Measurements from ENCODE around the gene TRIP6.
"Not testable (repeated sequence)": the region's sequence is repeated elsewhere in the genome, so short reads cannot be mapped to it uniquely, and the experiment has no call there.

Gene TRIP6

DNA sequence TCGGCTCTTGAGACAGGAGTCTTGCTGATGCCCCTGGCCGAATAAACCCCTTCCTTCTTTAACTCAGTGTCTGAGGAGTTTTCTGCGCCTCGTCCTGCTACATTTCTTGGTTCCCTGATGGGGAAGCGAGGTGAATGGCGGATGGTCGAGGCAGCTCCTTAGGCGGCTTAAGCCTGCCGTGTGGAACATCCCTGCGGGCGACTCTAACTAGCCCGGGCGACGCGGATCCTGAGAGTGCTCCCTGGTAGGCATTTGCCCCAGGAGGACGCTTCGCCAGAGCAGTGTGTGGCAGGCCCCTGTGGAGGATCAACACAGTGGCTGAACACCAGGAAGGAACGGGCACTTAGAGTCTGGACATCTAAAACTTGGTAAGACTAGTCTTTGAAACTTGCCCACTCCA is 27.8 kb upstream of the TRIP6 start:
- no peak for DNase-seq

DNA sequence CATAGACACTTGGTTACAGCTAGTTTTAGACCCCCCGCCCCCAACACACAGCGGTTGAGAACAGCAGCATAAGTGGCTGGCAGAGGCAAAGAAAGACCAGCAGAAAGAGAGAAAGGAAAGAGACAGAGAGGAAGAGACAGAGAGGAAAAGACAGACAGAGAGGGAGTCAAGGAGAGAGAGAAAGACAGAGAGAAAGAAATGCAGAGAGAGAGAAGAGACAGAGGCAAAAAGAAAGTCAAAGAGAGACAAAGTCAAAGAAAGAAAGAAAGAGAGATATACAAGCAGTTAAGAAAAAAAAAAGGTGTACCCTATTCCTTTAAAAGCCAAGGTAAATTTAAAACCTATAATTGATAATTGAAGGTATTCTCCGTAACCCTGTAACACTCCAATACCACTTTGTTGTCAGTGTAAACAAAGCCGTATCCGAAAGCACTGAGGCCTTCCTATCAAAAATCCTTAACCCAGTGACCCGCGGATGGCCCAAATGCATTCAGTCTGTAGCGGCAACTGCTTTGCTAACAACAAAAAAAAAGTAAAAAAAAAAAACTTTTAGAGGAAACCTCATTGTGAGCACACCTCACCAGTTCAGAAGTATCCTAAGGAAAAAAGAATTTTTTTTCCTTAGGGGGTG is 26.6 kb upstream of the TRIP6 start:
- DNase-seq = no peak

DNA sequence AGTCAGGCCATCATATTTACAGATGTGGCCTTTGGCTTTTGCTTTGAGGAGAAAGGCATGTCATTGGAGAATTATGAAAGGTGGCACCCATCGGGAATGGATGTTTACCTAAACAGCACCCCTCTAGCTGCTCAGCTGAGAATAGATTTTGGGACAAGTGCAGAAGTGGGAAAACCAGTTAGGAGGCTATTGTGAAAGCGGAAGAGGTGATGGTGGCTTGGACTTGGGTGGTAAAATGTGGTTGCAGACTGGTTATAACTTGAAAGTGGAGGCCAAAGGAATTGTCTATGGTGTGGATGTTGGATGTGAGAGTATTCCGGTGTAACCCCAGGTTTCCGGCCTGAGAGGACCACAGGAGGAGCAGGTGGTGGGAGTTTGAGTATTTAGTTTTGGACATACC is 19.8 kb upstream of the TRIP6 start:
- DNase-seq = no peak

DNA sequence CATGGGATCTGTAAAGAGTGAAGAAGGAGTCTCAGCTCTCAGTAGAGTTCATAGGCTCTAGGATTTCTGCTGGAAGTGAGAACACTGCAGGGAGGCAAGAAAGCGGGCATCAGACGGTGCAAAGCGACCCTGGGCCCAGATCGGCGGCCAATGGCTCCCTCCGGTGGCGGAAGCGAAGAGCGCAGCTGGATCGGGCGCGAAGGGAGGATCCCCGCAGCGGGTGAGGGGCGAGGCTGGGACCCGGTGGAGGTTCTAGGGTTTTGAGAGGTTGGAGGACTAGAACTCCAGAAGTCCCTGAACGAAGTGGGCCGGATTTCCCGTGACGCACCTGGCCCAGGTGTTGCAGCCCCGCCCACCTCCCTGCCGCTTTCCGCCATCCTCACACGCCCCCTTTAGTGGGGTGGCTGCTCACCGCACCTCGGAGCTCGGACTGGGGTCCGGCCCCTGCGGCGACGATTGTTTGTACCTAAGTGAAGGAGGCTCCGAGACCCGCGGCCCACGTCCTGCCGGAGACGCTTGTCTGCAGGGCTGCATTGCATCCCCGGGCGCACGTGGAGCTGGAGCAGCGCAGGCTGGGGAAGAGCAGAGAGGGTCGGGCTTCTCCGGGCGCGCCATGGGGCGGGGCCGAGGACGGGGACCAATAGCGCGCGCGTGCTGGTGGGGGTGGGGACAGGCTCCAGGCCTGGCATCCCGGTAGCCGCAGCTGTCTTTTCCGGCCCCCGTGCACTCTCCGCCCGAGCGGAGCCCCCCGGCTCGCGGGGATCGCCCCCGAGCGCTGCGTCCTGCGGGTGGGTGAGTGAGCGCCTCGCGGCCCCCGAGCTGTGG is 14.9 kb upstream of the TRIP6 start, which contains the start of gene SLC12A9:
Gene SLC12A9 (plus strand): TSS at position 666 of the 825 bp plus-strand sequence. CDS start 1,485 bp downstream, outside the sequence.
- peak; percentile 91 to 93 for DNase-seq

DNA sequence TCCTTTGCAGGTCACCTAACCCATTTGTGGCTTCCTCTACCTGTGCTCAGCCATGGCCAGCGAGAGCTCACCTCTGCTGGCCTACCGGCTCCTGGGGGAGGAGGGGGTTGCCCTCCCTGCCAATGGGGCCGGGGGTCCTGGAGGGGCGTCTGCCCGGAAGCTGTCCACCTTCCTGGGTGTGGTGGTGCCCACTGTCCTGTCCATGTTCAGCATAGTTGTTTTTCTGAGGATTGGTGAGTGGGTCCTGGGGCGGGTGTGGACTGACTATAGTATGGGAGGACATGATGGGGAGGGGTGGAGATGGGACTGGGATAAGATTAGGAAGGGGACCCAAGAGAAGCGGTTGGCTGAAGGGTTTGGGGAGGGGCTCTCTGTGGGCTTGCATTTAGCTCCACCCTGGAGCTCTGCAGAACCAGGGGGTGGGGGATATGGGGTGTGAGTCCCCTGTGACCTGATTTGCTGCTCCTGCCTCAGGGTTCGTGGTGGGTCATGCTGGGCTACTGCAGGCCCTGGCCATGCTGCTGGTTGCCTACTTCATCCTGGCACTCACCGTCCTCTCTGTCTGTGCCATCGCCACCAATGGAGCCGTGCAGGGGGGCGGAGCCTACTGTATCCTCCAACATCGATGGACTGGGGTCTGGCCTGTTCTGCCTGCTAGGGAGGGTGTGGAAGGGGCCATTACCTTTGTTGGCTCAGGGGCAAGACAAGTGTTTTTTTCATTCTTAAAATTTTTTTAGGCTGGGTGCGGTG is 12.9 kb upstream of the TRIP6 start:
- DNase-seq = no peak

DNA sequence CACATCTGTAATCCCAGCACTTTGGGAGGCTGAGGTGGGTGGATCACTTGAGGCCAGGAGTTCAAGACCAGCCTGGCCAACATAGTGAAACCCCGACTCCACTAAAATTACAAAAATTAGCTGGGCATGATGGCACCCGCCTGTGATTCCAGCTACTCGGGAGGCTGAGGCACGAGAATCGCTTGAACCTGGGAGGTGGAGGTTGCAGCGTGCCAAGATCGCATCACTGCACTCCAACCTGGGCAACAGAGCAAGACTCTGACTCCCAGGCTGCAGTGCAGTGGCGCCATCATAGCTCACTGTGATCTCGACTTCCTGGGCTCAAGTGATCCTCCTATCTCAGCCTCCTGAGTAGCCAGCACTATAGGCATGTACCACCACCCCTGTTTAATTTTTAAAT is 12.3 kb upstream of the TRIP6 start:
- DNase-seq = not testable (repeated sequence)

DNA sequence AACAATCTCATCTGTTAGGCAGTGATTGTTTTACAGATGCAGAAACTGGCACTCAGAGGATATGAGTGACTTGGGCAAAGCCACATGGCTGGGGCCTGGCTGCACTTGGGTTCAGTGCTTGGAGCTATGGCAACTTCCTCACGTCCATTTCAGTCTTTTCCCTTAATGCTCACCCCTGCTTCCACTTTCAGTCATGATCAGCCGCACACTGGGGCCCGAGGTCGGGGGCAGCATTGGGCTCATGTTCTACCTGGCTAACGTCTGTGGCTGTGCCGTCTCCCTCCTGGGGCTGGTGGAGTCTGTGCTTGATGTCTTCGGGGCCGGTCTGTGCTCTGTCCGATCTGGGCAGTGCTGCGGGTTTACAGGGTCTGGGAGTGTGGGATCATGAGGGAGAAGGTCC is 11.7 kb upstream of the TRIP6 start:
- no peak for DNase-seq

DNA sequence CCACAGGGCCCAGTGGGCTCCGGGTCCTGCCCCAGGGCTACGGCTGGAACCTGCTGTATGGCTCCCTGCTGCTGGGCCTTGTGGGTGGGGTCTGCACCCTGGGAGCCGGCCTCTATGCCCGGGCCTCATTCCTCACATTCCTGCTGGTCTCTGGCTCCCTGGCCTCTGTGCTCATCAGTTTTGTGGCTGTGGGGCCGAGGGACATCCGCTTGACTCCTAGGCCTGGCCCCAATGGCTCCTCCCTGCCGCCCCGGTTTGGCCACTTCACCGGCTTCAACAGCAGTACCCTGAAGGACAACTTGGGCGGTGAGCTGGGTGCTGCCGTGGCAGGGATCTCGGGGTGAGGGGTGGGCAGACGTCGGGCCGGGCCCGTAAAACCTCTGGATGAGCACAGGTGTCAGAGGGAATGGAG is 10.3 kb upstream of the TRIP6 start:
- DNase-seq = no peak

DNA sequence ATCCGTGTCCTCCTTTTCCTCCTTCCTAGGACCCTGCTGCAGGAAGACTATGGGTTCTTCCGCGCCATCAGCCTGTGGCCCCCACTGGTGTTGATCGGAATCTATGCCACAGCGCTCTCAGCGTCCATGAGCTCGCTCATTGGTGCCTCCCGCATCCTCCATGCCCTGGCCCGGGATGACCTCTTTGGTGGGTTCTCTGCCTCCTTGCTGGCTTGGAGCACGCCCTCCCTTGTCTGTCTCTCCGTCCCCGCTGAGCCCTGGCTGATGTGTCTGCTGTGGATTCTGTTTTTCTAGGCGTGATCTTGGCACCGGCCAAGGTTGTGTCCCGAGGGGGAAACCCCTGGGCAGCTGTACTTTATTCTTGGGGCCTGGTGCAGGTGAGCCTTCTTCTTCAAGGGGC is 7.3 kb upstream of the TRIP6 start:
- no peak for DNase-seq

DNA sequence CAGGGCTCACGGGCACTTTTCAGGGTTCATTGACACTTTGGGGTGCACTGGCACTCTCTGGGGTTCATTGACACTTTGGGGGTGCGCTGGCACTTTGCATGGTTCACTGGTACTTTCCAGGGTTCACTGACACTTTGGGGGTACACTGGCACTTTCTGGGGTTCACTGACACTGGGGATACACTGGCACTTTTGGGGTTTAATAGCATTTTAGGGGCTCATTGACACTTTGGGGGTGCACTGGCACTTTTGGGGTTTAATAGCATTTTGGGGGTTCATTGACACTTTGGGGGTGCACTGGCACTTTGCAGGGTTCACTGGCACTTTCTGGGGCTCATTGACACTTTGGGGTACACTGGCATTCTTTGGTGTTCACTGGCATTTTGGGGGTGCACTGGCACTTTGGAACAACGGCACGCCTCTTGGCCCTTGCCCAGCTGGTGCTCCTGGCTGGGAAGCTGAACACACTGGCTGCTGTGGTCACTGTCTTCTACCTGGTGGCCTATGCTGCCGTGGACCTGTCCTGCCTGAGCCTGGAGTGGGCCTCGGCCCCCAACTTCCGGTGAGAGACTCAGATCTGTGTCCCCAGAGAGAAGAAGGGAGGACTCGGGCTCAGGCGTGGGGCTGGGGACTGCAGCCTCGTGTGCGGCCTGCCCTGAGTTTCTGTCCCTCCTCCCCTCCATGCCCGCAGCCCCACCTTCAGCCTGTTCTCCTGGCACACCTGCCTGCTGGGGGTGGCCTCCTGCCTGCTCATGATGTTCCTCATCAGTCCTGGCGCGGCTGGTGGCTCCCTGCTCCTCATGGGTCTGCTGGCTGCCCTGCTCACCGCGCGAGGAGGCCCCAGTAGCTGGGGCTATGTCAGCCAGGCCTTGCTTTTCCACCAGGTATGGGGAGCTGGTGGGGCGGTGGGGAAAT is 6.2 kb upstream of the TRIP6 start:
- no peak for DNase-seq

DNA sequence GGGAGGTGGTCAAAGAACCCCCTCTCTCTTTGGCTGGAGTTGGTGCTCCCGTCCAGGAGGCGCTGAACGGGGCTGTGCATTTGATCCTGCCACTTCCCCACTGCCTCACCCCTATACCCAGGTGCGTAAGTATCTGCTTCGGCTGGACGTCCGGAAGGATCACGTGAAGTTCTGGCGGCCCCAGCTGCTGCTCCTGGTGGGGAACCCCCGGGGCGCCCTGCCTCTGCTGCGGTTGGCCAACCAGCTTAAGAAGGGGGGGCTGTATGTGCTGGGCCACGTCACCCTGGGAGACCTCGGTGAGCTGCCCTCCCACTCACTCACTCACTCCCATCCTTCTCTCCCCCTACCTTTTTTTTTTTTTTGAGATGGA is 5.6 kb upstream of the TRIP6 start:
- no peak for DNase-seq

DNA sequence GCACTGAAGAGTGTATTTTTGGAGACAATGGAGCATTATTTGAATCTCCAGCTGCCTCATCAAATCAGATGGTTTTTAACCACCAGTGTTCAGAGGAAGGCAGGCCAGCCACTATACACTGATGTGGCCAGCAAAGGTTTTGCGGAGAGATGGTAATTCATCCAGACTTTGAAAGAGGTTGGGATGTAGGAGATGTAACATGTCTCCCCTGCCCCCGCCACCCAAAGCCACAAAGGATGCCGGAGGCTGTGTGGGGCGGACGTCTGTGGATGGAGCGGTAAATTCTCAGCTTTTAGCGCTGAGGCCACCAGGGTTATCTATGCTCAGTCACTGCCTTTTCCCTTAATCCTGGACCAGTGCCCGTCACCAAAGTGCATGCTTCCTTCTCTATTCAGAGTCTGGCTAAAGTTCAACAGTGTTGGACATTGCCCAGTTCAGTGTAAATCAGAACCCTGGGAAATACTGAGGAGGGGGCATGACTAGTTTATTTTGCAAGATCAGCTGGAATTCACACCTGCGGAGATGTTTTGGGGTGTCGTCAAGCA is 3.7 kb upstream of the TRIP6 start:
- no peak for DNase-seq

DNA sequence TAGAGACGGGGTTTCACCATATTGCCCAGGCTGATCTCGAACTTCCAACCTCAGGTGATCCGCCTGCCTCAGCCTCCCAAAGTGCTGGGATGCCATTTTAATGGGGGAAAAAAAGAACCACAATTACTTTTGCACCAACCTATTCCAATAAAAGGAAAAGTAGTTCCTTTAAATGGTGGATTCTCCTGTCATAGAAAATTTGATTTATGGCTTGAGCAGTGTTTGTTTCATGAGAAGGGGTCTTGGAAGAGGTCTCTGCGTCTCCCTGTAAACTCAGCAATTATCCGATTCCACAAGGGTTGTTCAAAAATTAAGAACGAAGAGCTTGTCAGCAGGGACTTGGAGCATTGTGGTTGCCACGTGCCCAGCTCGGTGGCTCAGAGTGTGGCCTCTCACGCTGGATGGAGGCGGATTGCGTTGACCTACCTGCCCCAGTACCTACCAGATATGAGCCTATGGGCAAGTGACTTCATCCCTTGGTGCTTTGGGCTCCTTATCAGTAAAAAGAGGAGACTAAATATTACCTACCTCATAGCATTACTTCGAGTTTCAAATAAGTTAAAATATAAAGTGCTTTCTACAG is 2.8 kb upstream of the TRIP6 start:
- DNase-seq = no peak

DNA sequence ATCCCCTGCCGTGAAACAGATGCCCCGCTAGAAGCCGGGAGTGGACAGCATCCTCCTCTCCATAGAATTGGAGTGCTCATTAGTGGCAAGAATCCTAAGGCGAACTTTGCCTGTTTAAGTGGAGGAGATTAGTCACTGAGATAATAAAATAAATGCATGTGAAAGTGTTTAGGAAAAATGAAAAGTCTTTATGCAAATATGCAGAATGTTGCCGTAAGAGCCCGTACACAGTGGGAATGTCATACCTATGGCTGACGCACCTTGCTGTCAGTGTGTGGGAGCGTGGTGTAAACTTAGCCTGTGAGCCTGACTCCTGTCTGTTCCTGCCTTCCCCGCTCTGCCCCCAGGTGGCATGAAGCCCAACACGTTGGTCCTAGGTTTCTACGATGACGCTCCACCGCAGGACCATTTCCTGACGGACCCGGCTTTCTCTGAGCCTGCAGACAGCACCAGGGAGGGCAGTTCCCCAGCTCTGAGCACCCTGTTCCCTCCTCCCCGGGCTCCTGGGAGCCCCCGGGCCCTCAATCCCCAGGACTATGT is 1.7 kb upstream of the TRIP6 start:
- no peak for DNase-seq

DNA sequence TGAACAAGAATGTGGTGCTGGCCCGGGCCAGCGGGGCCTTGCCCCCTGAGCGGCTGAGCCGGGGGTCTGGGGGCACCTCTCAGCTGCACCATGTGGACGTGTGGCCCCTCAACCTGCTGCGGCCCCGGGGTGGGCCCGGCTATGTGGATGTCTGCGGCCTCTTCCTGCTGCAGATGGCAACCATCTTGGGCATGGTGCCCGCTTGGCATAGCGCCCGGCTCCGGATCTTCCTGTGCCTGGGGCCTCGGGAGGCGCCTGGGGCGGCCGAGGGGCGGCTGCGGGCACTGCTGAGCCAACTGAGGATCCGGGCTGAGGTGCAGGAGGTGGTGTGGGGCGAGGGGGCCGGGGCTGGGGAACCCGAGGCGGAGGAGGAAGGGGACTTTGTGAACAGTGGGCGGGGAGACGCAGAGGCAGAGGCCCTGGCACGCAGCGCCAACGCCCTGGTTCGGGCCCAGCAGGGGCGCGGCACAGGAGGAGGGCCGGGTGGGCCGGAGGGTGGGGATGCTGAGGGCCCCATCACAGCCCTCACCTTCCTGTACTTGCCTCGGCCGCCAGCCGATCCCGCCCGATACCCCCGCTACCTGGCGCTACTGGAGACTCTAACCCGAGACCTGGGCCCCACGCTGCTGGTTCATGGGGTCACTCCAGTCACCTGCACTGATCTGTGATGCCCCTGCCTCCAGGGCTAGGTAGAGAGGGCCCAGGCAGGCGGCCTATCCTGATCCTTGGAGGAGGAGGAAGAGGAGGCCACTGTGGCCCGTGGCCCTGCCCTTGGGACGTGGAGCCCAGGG is 1.1 kb upstream of the TRIP6 start:
- peak; percentile 54 to 65 for DNase-seq

DNA sequence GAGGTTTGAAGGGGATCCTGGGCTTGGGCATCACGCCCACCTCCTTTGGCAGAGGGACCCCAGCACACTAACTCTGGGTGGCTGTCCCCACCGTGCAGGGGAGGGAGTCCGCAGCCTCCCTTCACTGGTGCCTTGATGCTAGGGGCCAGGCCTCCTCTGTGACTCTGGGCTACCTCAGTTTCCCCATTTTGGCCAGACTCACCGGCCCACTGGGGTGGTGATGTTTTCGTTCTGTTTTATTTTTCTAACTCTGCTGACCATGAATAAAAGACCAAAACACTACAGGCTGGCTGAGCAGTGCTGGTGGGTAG is 503 bp upstream of the TRIP6 start:
- DNase-seq = no peak

DNA sequence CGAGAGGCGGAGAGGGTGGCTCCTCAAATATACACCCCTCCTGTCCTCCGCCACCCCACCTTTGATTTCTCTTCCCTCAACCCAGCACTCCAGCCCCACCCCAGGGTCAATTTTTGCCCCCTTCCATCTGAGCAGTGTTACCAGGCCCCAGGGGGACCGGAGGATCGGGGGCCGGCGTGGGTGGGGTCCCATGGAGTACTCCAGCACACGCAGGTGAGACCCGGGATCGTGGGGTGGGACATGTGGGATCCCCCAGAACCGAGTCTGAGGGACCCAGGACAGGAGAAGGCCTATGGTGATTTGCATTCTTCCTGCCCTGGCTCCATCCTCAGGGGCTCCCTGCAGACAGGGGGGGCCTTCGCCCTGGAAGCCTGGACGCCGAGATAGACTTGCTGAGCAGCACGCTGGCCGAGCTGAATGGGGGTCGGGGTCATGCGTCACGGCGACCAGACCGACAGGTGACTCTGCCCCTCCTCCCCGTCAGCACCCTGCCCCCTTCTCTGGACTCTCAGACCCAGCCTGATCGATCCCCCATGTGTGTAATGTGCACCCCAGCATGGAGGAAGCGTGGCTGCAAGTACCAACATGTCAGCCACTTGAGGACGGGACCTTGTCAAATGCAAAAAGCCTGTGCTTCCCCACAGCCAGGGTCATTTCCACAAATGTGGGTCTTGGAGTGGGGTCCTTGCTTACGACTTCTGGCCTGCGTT is 744 bp downstream of the TRIP6 start:
- DNase-seq = no peak

DNA sequence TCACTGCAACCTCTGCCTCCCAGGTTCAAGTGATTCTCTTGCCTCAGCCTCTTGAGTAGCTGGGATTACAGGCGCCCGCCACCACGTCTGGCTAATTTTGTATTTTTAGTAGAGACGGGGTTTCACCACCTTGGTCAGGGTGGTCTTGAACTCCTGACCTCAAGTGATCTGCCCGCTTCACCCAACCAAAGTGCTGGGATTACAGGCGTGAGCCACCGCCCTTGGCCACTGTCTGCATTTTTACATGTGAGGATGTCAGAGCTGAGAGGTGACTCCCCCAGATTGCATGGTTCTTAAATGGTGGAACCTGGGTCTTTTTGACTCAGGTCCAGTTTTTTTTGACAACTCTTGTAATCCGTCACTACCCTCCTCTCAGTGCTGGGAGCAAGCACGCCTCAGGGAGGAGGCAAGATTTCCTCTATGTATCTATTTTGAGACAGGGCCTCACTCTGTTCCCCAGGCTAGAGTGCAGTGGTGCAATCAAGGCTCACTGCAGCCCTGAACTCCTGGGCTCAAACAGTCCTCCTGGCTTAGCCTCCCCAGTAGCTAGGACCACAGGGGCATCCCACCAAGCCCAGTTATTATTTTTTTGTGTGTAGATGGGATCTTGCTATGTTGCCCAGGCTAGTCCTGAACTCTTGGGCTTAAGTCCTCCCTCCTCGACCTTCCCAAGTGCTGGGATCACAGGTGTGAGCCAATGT is 6.6 kb downstream of the TRIP6 start:
- DNase-seq = no peak

DNA sequence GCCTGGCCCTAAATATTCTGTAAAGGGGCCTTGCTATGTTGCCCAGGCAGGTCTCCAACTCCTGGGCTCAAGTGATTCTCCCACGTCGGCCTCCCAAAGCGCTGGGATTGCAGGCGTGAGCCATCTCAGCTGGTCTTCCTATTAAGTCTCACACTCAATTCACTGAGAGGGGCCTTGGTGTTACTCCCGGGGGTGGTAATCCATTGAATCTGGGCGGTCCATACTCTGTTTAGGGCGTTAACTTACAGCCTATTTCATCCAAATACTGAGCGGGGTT is 7.1 kb downstream of the TRIP6 start:
- no peak for DNase-seq
